Peyer's patch (tissue), 4 donors: ENCODE measurements around the gene DUS2. TPM values are rescaled to one million over a fixed set of nuclear protein-coding genes. Genes with fewer than 3 reads are reported as not detected.

Experiments used
- DNase-seq, 3 donors: peaks; one replicate each; pipeline ENCODE4 v3.0.0-alpha.2; 2017 to 2019
- H3K27ac ChIP-seq, 4 donors: fragments of 200-600 bp; sonication (generic); one replicate each; pipeline ENCODE4 v1.5.1; 2016 to 2019
- H3K27me3 ChIP-seq, 2 donors: fragments of 200-600 bp; sonication (generic); one replicate each; pipeline ENCODE4 v1.5.1; 2019
- H3K36me3 ChIP-seq, 3 donors: fragments of 200-600 bp; sonication (generic); one replicate each; pipeline ENCODE4 v1.5.1; 2016 to 2019
- H3K4me1 ChIP-seq, 4 donors: fragments of 200-600 bp; sonication (generic); one replicate each; pipeline ENCODE4 v1.5.1; 2016 to 2019
- H3K4me3 ChIP-seq, 4 donors: fragments of 200-600 bp; sonication (generic); 1 replicate in 3 of 4; 2 replicates in 1 of 4; pipeline ENCODE4 v1.5.1; 2016 to 2019; ENCODE audit warnings: mild to moderate bottlenecking in 1 of 4
- H3K9me3 ChIP-seq, 4 donors: fragments of 200-600 bp; sonication (generic); one replicate each; pipeline ENCODE4 v1.5.1; 2016 to 2019; ENCODE audit warnings: mild to moderate bottlenecking in 1 of 4
- CTCF ChIP-seq, 6 experiments: fragments of 450-650 bp in 4 of 6; fragments of 200-600 bp in 2 of 6; sonication (generic) in 1 of 6; IDR thresholded peaks; one replicate each; pipeline ENCODE4 v1.5.1; 2017 to 2019; ENCODE audit warnings: antibody characterized with exemption in 6 of 6, mild to moderate bottlenecking in 3 of 6, moderate library complexity in 1 of 6
- POLR2A ChIP-seq, 2 donors: fragments of 450-650 bp; IDR thresholded peaks; one replicate each; pipeline ENCODE4 v1.5.1; 2017; ENCODE audit warnings: antibody characterized with exemption in 2 of 2, mild to moderate bottlenecking in 2 of 2, moderate library complexity in 2 of 2
- total RNA-seq, 4 donors: library from RNA; depleted of rRNA; stranded (reverse); fragments of >200 nt; gene quantifications; one replicate each; pipeline ENCODE4 v1.1.0, GENCODE V29; 2016

DUS2 gene
- total RNA-seq, 4 donors from 2014 or later: 15.3 to 38.8 (median 21.2) TPM

DNA sequence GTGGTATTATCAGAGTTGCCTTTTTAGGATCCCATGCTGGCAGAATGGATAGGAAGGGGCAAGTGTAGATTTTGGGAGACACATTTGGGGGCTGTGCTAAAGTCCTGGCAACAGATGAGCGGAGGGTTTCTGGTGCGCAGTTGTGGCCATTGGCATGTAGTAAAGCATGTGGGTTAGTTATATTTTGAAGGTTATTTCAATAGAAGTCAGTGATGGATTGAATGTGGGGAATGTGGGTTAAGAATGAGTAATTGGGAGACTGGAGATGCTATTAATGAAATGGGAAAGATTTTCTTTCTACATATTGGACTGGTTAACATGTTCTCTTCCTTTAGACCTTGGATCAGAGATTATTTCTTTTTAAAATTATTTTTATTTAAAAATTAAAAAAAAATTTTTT, 10.0 kb downstream of the DUS2 start:
- H3K4me1 ChIP-seq: no peaks in the 10 kb centered on the region
- H3K9me3 ChIP-seq: no peaks in the 10 kb centered on the region
- H3K27me3 ChIP-seq: no peaks in the 10 kb centered on the region
- TF ChIP-seq CTCF (IDR thresholded peaks at IDR 0.05): no peak
- TF ChIP-seq POLR2A (IDR thresholded peaks at IDR 0.05): no peak
- no peak overlapping the region for H3K27ac ChIP-seq
- DNase-seq: no peak
- H3K4me3 ChIP-seq: no peak overlapping the region
- H3K36me3 ChIP-seq: peaks cover 0 to 3% (median 0%) of the 10 kb centered on the region in 3 donors

GRCh38 chr16:68035227-68035626, 12.1 kb downstream of the DUS2 start:
- no peak overlapping the region for H3K4me3 ChIP-seq
- DNase-seq: no peak
- H3K27me3 ChIP-seq: no peaks in the 10 kb centered on the region
- H3K4me1 ChIP-seq: peaks cover 0 to 5% (median 0%) of the 10 kb centered on the region in 4 donors
- H3K36me3 ChIP-seq: no peaks in the 10 kb centered on the region
- TF ChIP-seq CTCF (IDR thresholded peaks at IDR 0.05): no peak
- TF ChIP-seq POLR2A (IDR thresholded peaks at IDR 0.05): no peak
- no peak overlapping the region for H3K27ac ChIP-seq
- H3K9me3 ChIP-seq: no peaks in the 10 kb centered on the region

DNA sequence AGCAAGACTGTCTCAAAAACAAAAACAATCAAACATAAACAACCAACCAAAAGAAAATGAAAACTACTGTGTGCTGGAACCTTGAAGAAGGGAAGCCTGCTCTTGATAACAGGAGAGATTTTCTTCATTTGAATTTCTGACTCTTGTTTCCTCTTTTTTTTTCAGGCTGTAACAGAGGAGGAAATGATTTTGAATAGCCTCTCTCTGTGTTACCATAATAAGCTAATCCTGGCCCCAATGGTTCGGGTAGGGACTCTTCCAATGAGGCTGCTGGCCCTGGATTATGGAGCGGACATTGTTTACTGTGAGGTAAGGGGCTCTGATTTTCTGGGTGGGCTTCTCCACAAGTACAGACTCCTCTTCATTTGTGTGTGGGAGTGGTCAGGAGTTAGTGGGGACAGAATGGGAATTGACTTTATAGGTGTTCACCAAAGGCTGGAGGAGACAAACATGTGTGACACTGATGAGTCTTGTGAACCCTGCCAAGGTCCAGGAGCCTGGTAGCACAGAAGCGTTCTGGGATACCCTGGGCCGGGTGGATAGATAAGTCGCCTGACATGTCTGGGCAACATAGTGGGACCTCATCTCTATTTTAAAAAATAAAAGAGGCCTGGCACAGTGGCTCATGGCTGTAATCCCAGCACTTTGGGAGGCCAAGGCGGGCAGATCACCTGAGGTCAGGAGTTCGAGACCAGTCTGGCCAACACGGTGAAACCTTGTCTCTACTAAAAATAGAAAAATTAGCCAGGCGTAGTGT, 14.9 kb downstream of the DUS2 start:
- no peaks in the 10 kb centered on the region for H3K36me3 ChIP-seq
- H3K27ac ChIP-seq: peak overlapping the region in 3 of 4 donors; percentile 6 to 80 (median 63)
- peaks cover 0 to 8% (median 0%) of the 10 kb centered on the region in 4 donors for H3K4me1 ChIP-seq
- DNase-seq: peak in 1 of 3 donors; percentile 33
- no peaks in the 10 kb centered on the region for H3K9me3 ChIP-seq
- H3K4me3 ChIP-seq: peak overlapping the region in 2 of 4 donors; percentile 23 to 32
- no peaks in the 10 kb centered on the region for H3K27me3 ChIP-seq
- no peak for TF ChIP-seq POLR2A (IDR thresholded peaks at IDR 0.05)
- TF ChIP-seq CTCF (IDR thresholded peaks at IDR 0.05): no peak

GRCh38 chr16:68040506-68041288, 17.6 kb downstream of the DUS2 start:
- H3K27me3 ChIP-seq: no peaks in the 10 kb centered on the region
- no peaks in the 10 kb centered on the region for H3K9me3 ChIP-seq
- H3K27ac ChIP-seq: peak overlapping the region in 2 of 4 donors; percentile 50 to 80
- peak; percentile 89 to 95 (median 94) for DNase-seq
- H3K36me3 ChIP-seq: no peaks in the 10 kb centered on the region
- H3K4me3 ChIP-seq: no peak overlapping the region
- H3K4me1 ChIP-seq: peaks cover 0 to 8% (median 0%) of the 10 kb centered on the region in 4 donors
- TF ChIP-seq CTCF (IDR thresholded peaks at IDR 0.05) (peak; percentile 81 to 95 (median 86)), POLR2A (IDR thresholded peaks at IDR 0.05) (no peak)

GRCh38 chr16:68041783-68042182, 18.7 kb downstream of the DUS2 start:
- H3K4me1 ChIP-seq: peaks cover 0 to 8% (median 0%) of the 10 kb centered on the region in 4 donors
- TF ChIP-seq POLR2A (IDR thresholded peaks at IDR 0.05) (no peak), CTCF (IDR thresholded peaks at IDR 0.05) (no peak)

More at GRCh38 chr16:68041783-68042182, 18.7 kb downstream of the DUS2 start:
- Histone ChIP-seq H3K4me3 (no peak overlapping the region), H3K36me3 (no peaks in the 10 kb centered on the region), H3K27ac (no peak overlapping the region), H3K9me3 (no peaks in the 10 kb centered on the region), H3K27me3 (no peaks in the 10 kb centered on the region)
- no peak for DNase-seq
